Measurements from ENCODE around the gene ANKRD33B. TPM values are rescaled to one million over a fixed set of nuclear protein-coding genes. Genes with fewer than 3 reads are reported as not detected.

Gene ANKRD33B
- total and polyA plus RNA-seq, 9 of the 15 experiments (the other 6 are each of a cell fraction or from before 2014, with no cell fraction given), result 0.10 to 1.7 (median 0.40) TPM

DNA sequence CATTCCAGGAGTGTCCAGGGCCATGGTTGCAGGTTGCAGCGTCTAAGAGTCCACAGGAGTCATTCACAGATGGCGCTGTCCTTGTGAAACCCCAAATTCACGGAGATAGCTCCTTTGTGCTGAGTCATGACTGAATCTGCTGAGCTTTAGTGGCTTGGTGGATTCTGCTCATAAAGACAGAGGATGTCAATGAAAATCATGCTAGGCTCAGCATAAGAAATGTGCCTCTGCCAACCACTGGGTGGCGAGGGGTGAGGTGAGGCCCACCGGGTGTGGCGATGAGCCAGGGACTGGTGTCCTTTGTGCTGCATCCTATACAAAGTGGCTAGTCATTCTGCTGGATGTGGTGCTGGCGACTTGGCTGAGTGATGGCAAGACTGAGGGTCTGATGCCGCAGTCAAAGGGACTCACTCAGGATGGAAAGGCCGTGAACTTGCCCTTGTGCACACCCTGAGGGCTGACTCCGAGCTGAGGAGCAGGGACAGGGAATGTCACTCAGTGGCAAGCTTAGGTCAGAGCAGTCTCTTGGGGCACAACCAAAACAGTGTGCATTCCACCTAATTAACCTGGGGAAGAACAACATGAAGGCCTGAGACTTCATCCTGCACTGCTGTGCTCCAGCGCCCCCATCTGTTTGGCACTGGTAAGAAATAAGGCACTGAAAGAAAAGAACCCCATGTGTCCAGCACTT lies 125.7 kb downstream of the ANKRD33B start (continued):
- TF ChIP-seq, protein P1, sequence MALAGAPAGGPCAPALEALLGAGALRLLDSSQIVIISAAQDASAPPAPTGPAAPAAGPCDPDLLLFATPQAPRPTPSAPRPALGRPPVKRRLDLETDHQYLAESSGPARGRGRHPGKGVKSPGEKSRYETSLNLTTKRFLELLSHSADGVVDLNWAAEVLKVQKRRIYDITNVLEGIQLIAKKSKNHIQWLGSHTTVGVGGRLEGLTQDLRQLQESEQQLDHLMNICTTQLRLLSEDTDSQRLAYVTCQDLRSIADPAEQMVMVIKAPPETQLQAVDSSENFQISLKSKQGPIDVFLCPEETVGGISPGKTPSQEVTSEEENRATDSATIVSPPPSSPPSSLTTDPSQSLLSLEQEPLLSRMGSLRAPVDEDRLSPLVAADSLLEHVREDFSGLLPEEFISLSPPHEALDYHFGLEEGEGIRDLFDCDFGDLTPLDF (CRISPR knock-in tag; IDR thresholded peaks at IDR 0.05), result 0 out of 2 replicates have a peak, but pooled peaks have one; percentile 2
- TF ChIP-seq, protein P2, sequence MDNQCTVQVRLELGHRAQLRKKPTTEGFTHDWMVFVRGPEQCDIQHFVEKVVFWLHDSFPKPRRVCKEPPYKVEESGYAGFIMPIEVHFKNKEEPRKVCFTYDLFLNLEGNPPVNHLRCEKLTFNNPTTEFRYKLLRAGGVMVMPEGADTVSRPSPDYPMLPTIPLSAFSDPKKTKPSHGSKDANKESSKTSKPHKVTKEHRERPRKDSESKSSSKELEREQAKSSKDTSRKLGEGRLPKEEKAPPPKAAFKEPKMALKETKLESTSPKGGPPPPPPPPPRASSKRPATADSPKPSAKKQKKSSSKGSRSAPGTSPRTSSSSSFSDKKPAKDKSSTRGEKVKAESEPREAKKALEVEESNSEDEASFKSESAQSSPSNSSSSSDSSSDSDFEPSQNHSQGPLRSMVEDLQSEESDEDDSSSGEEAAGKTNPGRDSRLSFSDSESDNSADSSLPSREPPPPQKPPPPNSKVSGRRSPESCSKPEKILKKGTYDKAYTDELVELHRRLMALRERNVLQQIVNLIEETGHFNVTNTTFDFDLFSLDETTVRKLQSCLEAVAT (IDR thresholded peaks at IDR 0.05), result no peak
- TF ChIP-seq, protein P3, sequence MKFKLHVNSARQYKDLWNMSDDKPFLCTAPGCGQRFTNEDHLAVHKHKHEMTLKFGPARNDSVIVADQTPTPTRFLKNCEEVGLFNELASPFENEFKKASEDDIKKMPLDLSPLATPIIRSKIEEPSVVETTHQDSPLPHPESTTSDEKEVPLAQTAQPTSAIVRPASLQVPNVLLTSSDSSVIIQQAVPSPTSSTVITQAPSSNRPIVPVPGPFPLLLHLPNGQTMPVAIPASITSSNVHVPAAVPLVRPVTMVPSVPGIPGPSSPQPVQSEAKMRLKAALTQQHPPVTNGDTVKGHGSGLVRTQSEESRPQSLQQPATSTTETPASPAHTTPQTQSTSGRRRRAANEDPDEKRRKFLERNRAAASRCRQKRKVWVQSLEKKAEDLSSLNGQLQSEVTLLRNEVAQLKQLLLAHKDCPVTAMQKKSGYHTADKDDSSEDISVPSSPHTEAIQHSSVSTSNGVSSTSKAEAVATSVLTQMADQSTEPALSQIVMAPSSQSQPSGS (CRISPR knock-in tag; IDR thresholded peaks at IDR 0.05), result no peak
- TF ChIP-seq, protein P4, sequence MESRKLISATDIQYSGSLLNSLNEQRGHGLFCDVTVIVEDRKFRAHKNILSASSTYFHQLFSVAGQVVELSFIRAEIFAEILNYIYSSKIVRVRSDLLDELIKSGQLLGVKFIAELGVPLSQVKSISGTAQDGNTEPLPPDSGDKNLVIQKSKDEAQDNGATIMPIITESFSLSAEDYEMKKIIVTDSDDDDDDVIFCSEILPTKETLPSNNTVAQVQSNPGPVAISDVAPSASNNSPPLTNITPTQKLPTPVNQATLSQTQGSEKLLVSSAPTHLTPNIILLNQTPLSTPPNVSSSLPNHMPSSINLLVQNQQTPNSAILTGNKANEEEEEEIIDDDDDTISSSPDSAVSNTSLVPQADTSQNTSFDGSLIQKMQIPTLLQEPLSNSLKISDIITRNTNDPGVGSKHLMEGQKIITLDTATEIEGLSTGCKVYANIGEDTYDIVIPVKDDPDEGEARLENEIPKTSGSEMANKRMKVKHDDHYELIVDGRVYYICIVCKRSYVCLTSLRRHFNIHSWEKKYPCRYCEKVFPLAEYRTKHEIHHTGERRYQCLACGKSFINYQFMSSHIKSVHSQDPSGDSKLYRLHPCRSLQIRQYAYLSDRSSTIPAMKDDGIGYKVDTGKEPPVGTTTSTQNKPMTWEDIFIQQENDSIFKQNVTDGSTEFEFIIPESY (CRISPR knock-in tag; IDR thresholded peaks at IDR 0.05), result no peak
- 0 out of 2 replicates have a peak, but pooled peaks have one; percentile 31 for TF ChIP-seq CBFA2T3 (IDR thresholded peaks at IDR 0.05)
- no peak for TF ChIP-seq HDAC6 (IDR thresholded peaks at IDR 0.05; ENCODE audit: low read depth, low read length)
- TF ChIP-seq TRIM24 (IDR thresholded peaks at IDR 0.05), result 0 out of 4 replicates have a peak, but pooled peaks of 1 of the 2 experiments have one; percentile 9
- TF ChIP-seq, protein P5, sequence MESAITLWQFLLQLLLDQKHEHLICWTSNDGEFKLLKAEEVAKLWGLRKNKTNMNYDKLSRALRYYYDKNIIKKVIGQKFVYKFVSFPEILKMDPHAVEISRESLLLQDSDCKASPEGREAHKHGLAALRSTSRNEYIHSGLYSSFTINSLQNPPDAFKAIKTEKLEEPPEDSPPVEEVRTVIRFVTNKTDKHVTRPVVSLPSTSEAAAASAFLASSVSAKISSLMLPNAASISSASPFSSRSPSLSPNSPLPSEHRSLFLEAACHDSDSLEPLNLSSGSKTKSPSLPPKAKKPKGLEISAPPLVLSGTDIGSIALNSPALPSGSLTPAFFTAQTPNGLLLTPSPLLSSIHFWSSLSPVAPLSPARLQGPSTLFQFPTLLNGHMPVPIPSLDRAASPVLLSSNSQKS (CRISPR knock-in tag; IDR thresholded peaks at IDR 0.05), result no peak
- peak; percentile 98 for TF ChIP-seq C11orf30 (IDR thresholded peaks at IDR 0.05; ENCODE audit: low read depth)
- TF ChIP-seq RCOR1 (IDR thresholded peaks at IDR 0.05; ENCODE audit: borderline replicate concordance in 1 of 2, low read depth in 2 of 2, low read length in 2 of 2), result 0 out of 4 replicates have a peak, but pooled peaks of 1 of the 2 experiments have one; percentile 22
- TF ChIP-seq ETV1 (tag; conservative IDR thresholded peaks at IDR 0.05; ENCODE audit: low read depth), result no peak
- TF ChIP-seq ZNF436 (CRISPR knock-in tag; IDR thresholded peaks at IDR 0.05), result no peak
- TF ChIP-seq SMARCA5 (IDR thresholded peaks at IDR 0.05), result no peak
- peak; percentile 69; the same call in 1 of the 2 replicates for TF ChIP-seq STAG1 (CRISPR knock-in tag; IDR thresholded peaks at IDR 0.05; ENCODE audit: borderline replicate concordance)
- TF ChIP-seq, protein P6, sequence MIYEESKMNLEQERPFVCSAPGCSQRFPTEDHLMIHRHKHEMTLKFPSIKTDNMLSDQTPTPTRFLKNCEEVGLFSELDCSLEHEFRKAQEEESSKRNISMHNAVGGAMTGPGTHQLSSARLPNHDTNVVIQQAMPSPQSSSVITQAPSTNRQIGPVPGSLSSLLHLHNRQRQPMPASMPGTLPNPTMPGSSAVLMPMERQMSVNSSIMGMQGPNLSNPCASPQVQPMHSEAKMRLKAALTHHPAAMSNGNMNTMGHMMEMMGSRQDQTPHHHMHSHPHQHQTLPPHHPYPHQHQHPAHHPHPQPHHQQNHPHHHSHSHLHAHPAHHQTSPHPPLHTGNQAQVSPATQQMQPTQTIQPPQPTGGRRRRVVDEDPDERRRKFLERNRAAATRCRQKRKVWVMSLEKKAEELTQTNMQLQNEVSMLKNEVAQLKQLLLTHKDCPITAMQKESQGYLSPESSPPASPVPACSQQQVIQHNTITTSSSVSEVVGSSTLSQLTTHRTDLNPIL (CRISPR knock-in tag; IDR thresholded peaks at IDR 0.05), result no peak
- TF ChIP-seq EZH2 (IDR thresholded peaks at IDR 0.05; ENCODE audit: borderline replicate concordance, low read depth, low read length), result no peak
- TF ChIP-seq, protein P7, sequence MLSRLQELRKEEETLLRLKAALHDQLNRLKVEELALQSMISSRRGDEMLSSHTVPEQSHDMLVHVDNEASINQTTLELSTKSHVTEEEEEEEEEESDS (CRISPR knock-in tag; IDR thresholded peaks at IDR 0.05), result no peak
- no peak for TF ChIP-seq GATAD2B (IDR thresholded peaks at IDR 0.05; ENCODE audit: borderline replicate concordance)
- TF ChIP-seq ARID1B (IDR thresholded peaks at IDR 0.05), result peak; percentile 48

All from K562 (cell line).